Large intestine (tissue), 3 donors: ENCODE data around the gene TMEM40. TPM values are rescaled to one million over a fixed set of nuclear protein-coding genes. Genes with fewer than 3 reads are reported as not detected.

Experiments used
- DNase-seq, 2 donors: peaks; one replicate each; pipeline versions ENCODE4 v3.0.0 to v3.0.0-alpha.2; 2013
- H3K27ac ChIP-seq: one replicate; pipeline ENCODE4 v1.5.1; 2013; ENCODE audit warnings: low read length
- H3K27me3 ChIP-seq: 2 replicates; pipeline ENCODE4 v1.6.1; 2013; ENCODE audit warnings: low read length; ENCODE audit not compliant: control insufficient read depth, insufficient read depth
- H3K36me3 ChIP-seq: 2 replicates; pipeline ENCODE4 v1.6.1; 2013; ENCODE audit warnings: low read length; ENCODE audit not compliant: control insufficient read depth, insufficient read depth
- H3K4me1 ChIP-seq: one replicate; pipeline ENCODE4 v1.6.1; 2013; ENCODE audit warnings: low read length; ENCODE audit not compliant: control insufficient read depth, insufficient read depth
- H3K4me3 ChIP-seq: one replicate; pipeline ENCODE4 v1.5.1; 2013; ENCODE audit warnings: low read length
- H3K9me3 ChIP-seq: one replicate; pipeline ENCODE4 v1.6.1; 2013; ENCODE audit warnings: mild to moderate bottlenecking, low read depth, low read length, moderate library complexity; ENCODE audit not compliant: control insufficient read depth
- WGBS: methylation state at CpG from one replicate; pipeline ENCODE4 v1.1.5; 2013; ENCODE audit warnings: low lambda C conversion rate; ENCODE audit not compliant: insufficient coverage; 5-methylcytosine and 5-hydroxymethylcytosine counted together
- polyA plus RNA-seq: library from polyadenylated mRNA; unstranded; fragments of 120-200 nt; gene quantifications from one replicate; pipeline ENCODE4 v1.2.1, GENCODE V29; 2013

TMEM40 gene
- polyA plus RNA-seq, 1 donor = 0.10 TPM

- H3K9me3 ChIP-seq = no peaks in the 10 kb centered on the region
- WGBS = no CpG with 5 or more reads among the region's 1 CpG
- H3K27ac ChIP-seq = no peak overlapping the region
- H3K36me3 ChIP-seq = no peaks in the 10 kb centered on the region
- no peak for DNase-seq
- no peak overlapping the region for H3K4me3 ChIP-seq
- no peaks in the 10 kb centered on the region for H3K27me3 ChIP-seq
- no peaks in the 10 kb centered on the region for H3K4me1 ChIP-seq
These were observed 16.2 kb upstream of the TMEM40 start for GRCh38 chr3:12775226-12775625.

GRCh38 chr3:12774619-12775018 is 15.6 kb upstream of the TMEM40 start:
- no CpG with 5 or more reads among the region's 4 CpGs for WGBS
- H3K27ac ChIP-seq = no peak overlapping the region
- H3K4me3 ChIP-seq = no peak overlapping the region
- no peak for DNase-seq
- H3K36me3 ChIP-seq = no peaks in the 10 kb centered on the region
- H3K9me3 ChIP-seq = no peaks in the 10 kb centered on the region
- H3K4me1 ChIP-seq = no peaks in the 10 kb centered on the region
- H3K27me3 ChIP-seq = no peaks in the 10 kb centered on the region

- WGBS = no CpG with 5 or more reads among the region's 1 CpG
- H3K4me3 ChIP-seq = no peak overlapping the region
- no peak overlapping the region for H3K27ac ChIP-seq
- no peaks in the 10 kb centered on the region for H3K36me3 ChIP-seq
- DNase-seq = no peak
- H3K9me3 ChIP-seq = no peaks in the 10 kb centered on the region
- H3K4me1 ChIP-seq = no peaks in the 10 kb centered on the region
- no peaks in the 10 kb centered on the region for H3K27me3 ChIP-seq
These were observed 14.6 kb upstream of the TMEM40 start for GRCh38 chr3:12773710-12774086.

- Histone ChIP-seq H3K27me3 (no peaks in the 10 kb centered on the region), H3K9me3 (no peaks in the 10 kb centered on the region), H3K4me1 (no peaks in the 10 kb centered on the region), H3K27ac (no peak overlapping the region), H3K36me3 (no peaks in the 10 kb centered on the region), H3K4me3 (no peak overlapping the region)
- WGBS = 63% methylated on average over 1 of the region's 2 CpGs
- DNase-seq = no peak
These were observed 14.1 kb upstream of the TMEM40 start for GRCh38 chr3:12773030-12773709.

- H3K27ac ChIP-seq = no peak overlapping the region
- no peak overlapping the region for H3K4me3 ChIP-seq
- no peaks in the 10 kb centered on the region for H3K27me3 ChIP-seq
- no peaks in the 10 kb centered on the region for H3K9me3 ChIP-seq
- DNase-seq = no peak
- H3K36me3 ChIP-seq = no peaks in the 10 kb centered on the region
- no peaks in the 10 kb centered on the region for H3K4me1 ChIP-seq
- 40% methylated on average over 1 of the region's 5 CpGs for WGBS
These were observed 13.4 kb upstream of the TMEM40 start for GRCh38 chr3:12772462-12772861.

- no peaks in the 10 kb centered on the region for H3K27me3 ChIP-seq
- WGBS = 80% methylated on average over 2 of the region's 9 CpGs
- H3K4me3 ChIP-seq = no peak overlapping the region
- no peaks in the 10 kb centered on the region for H3K36me3 ChIP-seq
- H3K4me1 ChIP-seq = no peaks in the 10 kb centered on the region
- no peak for DNase-seq
- H3K9me3 ChIP-seq = no peaks in the 10 kb centered on the region
- no peak overlapping the region for H3K27ac ChIP-seq
These were observed 12.2 kb upstream of the TMEM40 start for GRCh38 chr3:12771236-12771635.

GRCh38 chr3:12769761-12770160 is 10.7 kb upstream of the TMEM40 start:
- Histone ChIP-seq H3K27ac (no peak overlapping the region), H3K27me3 (no peaks in the 10 kb centered on the region), H3K4me1 (no peaks in the 10 kb centered on the region), H3K36me3 (no peaks in the 10 kb centered on the region), H3K4me3 (no peak overlapping the region), H3K9me3 (no peaks in the 10 kb centered on the region)
- no peak for DNase-seq
- 100% methylated on average over 1 of the region's 2 CpGs for WGBS

GRCh38 chr3:12768579-12769527 is 9.8 kb upstream of the TMEM40 start:
- no CpG with 5 or more reads among the region's 54 CpGs for WGBS
- Histone ChIP-seq H3K9me3 (no peaks in the 10 kb centered on the region), H3K4me3 (no peak overlapping the region), H3K4me1 (no peaks in the 10 kb centered on the region), H3K36me3 (no peaks in the 10 kb centered on the region), H3K27ac (no peak overlapping the region), H3K27me3 (no peaks in the 10 kb centered on the region)
- no peak for DNase-seq

- H3K36me3 ChIP-seq = no peaks in the 10 kb centered on the region
- H3K4me3 ChIP-seq = no peak overlapping the region
- no peaks in the 10 kb centered on the region for H3K4me1 ChIP-seq
- H3K27me3 ChIP-seq = no peaks in the 10 kb centered on the region
- DNase-seq = no peak
- no peaks in the 10 kb centered on the region for H3K9me3 ChIP-seq
- no CpG with 5 or more reads among the region's 6 CpGs for WGBS
- H3K27ac ChIP-seq = no peak overlapping the region
These were observed 7.5 kb upstream of the TMEM40 start for GRCh38 chr3:12766541-12766940.

GRCh38 chr3:12764171-12764776 is 5.2 kb upstream of the TMEM40 start:
- H3K27me3 ChIP-seq = no peaks in the 10 kb centered on the region
- no peak for DNase-seq
- H3K9me3 ChIP-seq = no peaks in the 10 kb centered on the region
- H3K4me3 ChIP-seq = no peak overlapping the region
- no peak overlapping the region for H3K27ac ChIP-seq
- 100% methylated on average over 1 of the region's 8 CpGs for WGBS
- no peaks in the 10 kb centered on the region for H3K36me3 ChIP-seq
- no peaks in the 10 kb centered on the region for H3K4me1 ChIP-seq
